ENCODE results near the gene VPS8. TPM values are rescaled to one million over a fixed set of nuclear protein-coding genes. Genes with fewer than 3 reads are reported as not detected.

The VPS8 gene
- total RNA-seq, result 57.4 and 68.8 TPM in 2 replicates

- POLR2A ChIA-PET, result interaction anchor here (0.6 to 1.9 kb wide), 6 partner anchors 9 to 1041 kb away, joined by 3 to 6 read pairs (median 4); partner anchors contain the start of gene EPHB3
- Mint-ChIP-seq H3K27ac (peak within 1 kb of the TSS; percentile 96), H3K4me1 (peaks cover 24% of the 10 kb centered on the region), H3K9me3 (no peaks in the 10 kb centered on the region), H3K36me3 (ENCODE audit: low read depth) (peaks cover 17% of the 10 kb centered on the region), H3K4me3 (peak within 1 kb of the TSS; percentile 96), H3K27me3 (no peaks in the 10 kb centered on the region)
- CTCF ChIA-PET, result interaction anchor here (1.0 to 1.4 kb wide), 2 partner anchors 9 to 251 kb away, joined by 3 to 6 read pairs; partner anchors contain the start of gene EPHB3
- ATAC-seq (ENCODE audit: low read depth) (peak; percentile 92), DNase-seq (peak; percentile 95)
- no peak for TF ChIP-seq CTCF (IDR thresholded peaks at IDR 0.05)
- intact Hi-C loops (cut with micrococcal nuclease), result loop anchor here (1.0 to 10.0 kb wide), 7 partner anchors 99 to 927 kb away; partner anchors contain the start of genes ALG3, EEF1AKMT4, EPHB3 and MAGEF1
Measured at GRCh38 chr3:184811999-184812661, at the start of gene VPS8. Gene VPS8, plus strand, starts transcription at chr3:184812166. Its CDS starts 12,467 bp downstream, at chr3:184824633.

GRCh38 chr3:184764191-184764590 is 47.8 kb upstream of the VPS8 start:
- Mint-ChIP-seq H3K27me3 (peaks cover 1% of the 10 kb centered on the region), H3K36me3 (ENCODE audit: low read depth) (no peaks in the 10 kb centered on the region), H3K27ac (no peak overlapping the region), H3K4me1 (peaks cover 26% of the 10 kb centered on the region), H3K9me3 (no peaks in the 10 kb centered on the region), H3K4me3 (no peak overlapping the region)
- intact Hi-C loops (cut with micrococcal nuclease), result loop anchor here (2.0 to 10.0 kb wide), 2 partner anchors 51 to 89 kb away; partner anchors contain the start of gene MAGEF1
- no peak for DNase-seq
- CTCF ChIA-PET, result no interaction called here
- TF ChIP-seq CTCF (IDR thresholded peaks at IDR 0.05), result no peak
- POLR2A ChIA-PET, result no interaction called here
- ATAC-seq (ENCODE audit: low read depth), result no peak

GRCh38 chr3:184765047-184765729 is 46.8 kb upstream of the VPS8 start:
- ATAC-seq (ENCODE audit: low read depth) (peak; percentile 16), DNase-seq (no peak)
- intact Hi-C loops (cut with micrococcal nuclease), result loop anchor here (1.0 to 10.0 kb wide), 4 partner anchors 9 to 403 kb away; partner anchors contain the start of genes CLCN2, MAGEF1 and POLR2H
- Mint-ChIP-seq H3K27me3 (peaks cover 1% of the 10 kb centered on the region), H3K4me1 (peaks cover 26% of the 10 kb centered on the region), H3K9me3 (no peaks in the 10 kb centered on the region), H3K27ac (peak overlapping the region; percentile 35), H3K36me3 (ENCODE audit: low read depth) (no peaks in the 10 kb centered on the region), H3K4me3 (no peak overlapping the region)
- TF ChIP-seq CTCF (IDR thresholded peaks at IDR 0.05), result no peak
- POLR2A ChIA-PET, result interaction anchor here (0.5 to 1.6 kb wide), 6 partner anchors 10 to 568 kb away, joined by 3 to 10 read pairs (median 4); no protein-coding TSS in a partner anchor
- CTCF ChIA-PET, result interaction anchor here (2.6 kb wide), 1 partner anchor 13 kb away, joined by 11 read pairs; no protein-coding TSS in a partner anchor

- ChIA-PET CTCF (interaction anchor here (2.6 kb wide), 1 partner anchor 12 kb away, joined by 11 read pairs; no protein-coding TSS in a partner anchor), POLR2A (interaction anchor here (0.5 to 1.6 kb wide), 7 partner anchors 10 to 568 kb away, joined by 3 to 10 read pairs (median 4); partner anchors contain the start of gene EPHB3)
- Mint-ChIP-seq H3K9me3 (no peaks in the 10 kb centered on the region), H3K4me3 (peak overlapping the region; percentile 8), H3K27me3 (peaks cover 1% of the 10 kb centered on the region), H3K4me1 (peaks cover 26% of the 10 kb centered on the region), H3K27ac (peak overlapping the region; percentile 35), H3K36me3 (ENCODE audit: low read depth) (no peaks in the 10 kb centered on the region)
- ATAC-seq (ENCODE audit: low read depth) (peak; percentile 89), DNase-seq (no peak)
- intact Hi-C loops (cut with micrococcal nuclease), result loop anchor here (1.0 to 10.0 kb wide), 4 partner anchors 9 to 403 kb away; partner anchors contain the start of genes CLCN2, MAGEF1 and POLR2H
- no peak for TF ChIP-seq CTCF (IDR thresholded peaks at IDR 0.05)
Measured at GRCh38 chr3:184765730-184766074, 46.3 kb upstream of the VPS8 start.

Measured in activated B cell treated with CpG ODN at 0.5 μM for 24 hours (primary cell).